Natural killer cell treated with Interleukin-12 subunit alpha and Interleukin-12 subunit beta and Interleukin-15 and Interleukin-18, amount 100 ng/mL, for 72 hours (primary cell): ENCODE measurements around the gene ITIH3. TPM values are rescaled to one million over a fixed set of nuclear protein-coding genes. Genes with fewer than 3 reads are reported as not detected.

ENCODE experiments used
- ATAC-seq, 2 donors: fragments of 150-1000 bp; cut with Tn5 transposase in 1 of 2; sonication (Bioruptor Pico), chemical (Tn5 transposase) in 1 of 2; 2 replicates each; pipeline ENCODE4 v1.10.0; 2021
- DNase-seq: peaks from one replicate; pipeline ENCODE4 v3.0.0; 2022; ENCODE audit warnings: low spot score
- H3K27ac Mint-ChIP-seq, 2 donors: 1 replicate in 1 of 2; 2 replicates in 1 of 2; pipeline ENCODE4 v1.8.0; 2022; ENCODE audit warnings: mixed read lengths in 2 of 2, mild to moderate bottlenecking in 1 of 2, moderate library complexity in 1 of 2
- H3K27me3 Mint-ChIP-seq, 2 donors: 1 replicate in 1 of 2; 2 replicates in 1 of 2; pipeline ENCODE4 v1.8.0; 2022; ENCODE audit warnings: mixed read lengths in 2 of 2
- H3K36me3 Mint-ChIP-seq: one replicate; pipeline ENCODE4 v1.8.0; 2022; ENCODE audit warnings: mixed read lengths
- H3K4me1 Mint-ChIP-seq, 2 donors: 1 replicate in 1 of 2; 2 replicates in 1 of 2; pipeline ENCODE4 v1.8.0; 2022; ENCODE audit warnings: low read depth in 2 of 2, mixed read lengths in 2 of 2, mild to moderate bottlenecking in 1 of 2
- H3K4me3 Mint-ChIP-seq: one replicate; pipeline ENCODE4 v1.8.0; 2022; ENCODE audit warnings: mixed read lengths
- H3K9me3 Mint-ChIP-seq: 2 replicates; pipeline ENCODE4 v1.8.0; 2022; ENCODE audit warnings: mixed read lengths
- total RNA-seq, 2 donors: library from RNA; stranded (reverse); gene quantifications; one replicate each; pipeline ENCODE4 v1.2.3, GENCODE V29; 2022

The ITIH3 gene
- total RNA-seq, 2 donors from 2014 or later = not detected

- no peaks in the 10 kb centered on the region for H3K36me3 Mint-ChIP-seq
- no peak within 1 kb of the TSS for H3K27ac Mint-ChIP-seq
- H3K27me3 Mint-ChIP-seq = no peaks in the 10 kb centered on the region
- H3K4me3 Mint-ChIP-seq = no peak within 1 kb of the TSS
- ATAC-seq = no peak
- DNase-seq = no peak
- H3K9me3 Mint-ChIP-seq = no peaks in the 10 kb centered on the region
- H3K4me1 Mint-ChIP-seq = peaks cover 36 to 38% of the 10 kb centered on the region in 2 donors
Observed at GRCh38 chr3:52834871-52835501, 40.4 kb downstream of the ITIH3 start, which contains the start of gene MUSTN1. MUSTN1 (minus strand) TSS chr3:52835019; CDS start chr3:52834948, 71 bp downstream.

DNA sequence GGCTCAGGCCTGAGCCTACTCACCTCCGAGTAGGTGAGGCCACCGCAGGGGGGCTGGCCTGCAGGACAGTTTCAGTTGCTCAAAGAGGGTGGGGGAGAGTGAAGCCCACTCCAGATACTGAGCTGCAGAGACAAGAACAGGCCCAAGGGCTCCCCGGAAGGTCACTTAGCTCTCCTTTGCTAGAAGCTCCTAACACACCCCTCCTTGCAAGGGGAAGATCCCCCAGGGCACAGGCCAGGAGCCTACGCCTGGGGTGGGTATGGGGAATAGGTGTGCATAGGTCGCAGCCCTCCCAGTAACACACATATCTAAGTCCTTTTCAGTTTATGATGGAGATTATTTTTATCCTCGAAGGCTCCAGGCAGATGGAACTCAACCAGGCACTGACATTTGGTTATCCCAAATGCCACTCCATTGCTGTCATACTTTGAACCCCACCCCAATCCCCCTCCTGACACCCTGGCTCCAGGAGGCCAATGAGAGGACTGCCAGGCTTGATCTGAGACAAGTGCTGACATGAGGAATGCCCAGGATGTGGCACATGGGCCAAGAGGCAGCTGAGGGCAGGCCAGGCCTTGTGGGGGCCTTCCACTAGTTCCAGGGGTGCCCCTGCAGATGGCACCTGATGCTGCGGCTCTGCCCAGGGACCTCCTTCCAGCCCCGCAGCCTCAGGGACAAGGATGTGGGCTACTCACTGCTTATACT lies 41.3 kb downstream of the ITIH3 start:
- Mint-ChIP-seq H3K27ac (no peak overlapping the region), H3K9me3 (no peaks in the 10 kb centered on the region), H3K27me3 (no peaks in the 10 kb centered on the region), H3K4me3 (no peak overlapping the region), H3K36me3 (no peaks in the 10 kb centered on the region), H3K4me1 (peaks cover 40 to 42% of the 10 kb centered on the region in 2 donors)
- ATAC-seq (no peak), DNase-seq (no peak)

DNA sequence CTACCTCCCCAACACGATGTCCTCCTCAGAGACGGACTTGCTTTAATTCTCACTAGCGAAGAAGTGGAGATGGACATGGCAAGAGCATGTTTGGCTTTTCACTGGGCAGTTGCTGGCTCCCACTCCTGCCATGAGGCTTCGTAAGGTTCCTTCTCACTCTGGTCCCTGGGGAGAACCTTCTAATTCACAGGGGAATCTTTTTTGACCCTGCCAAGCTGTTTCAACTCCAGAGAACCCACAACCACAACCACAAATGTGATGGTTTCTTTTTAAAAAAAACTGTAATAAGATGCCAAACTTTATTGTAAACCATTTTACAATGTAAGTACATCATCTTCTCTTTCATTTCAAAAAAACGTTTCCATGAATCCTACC lies 41.9 kb downstream of the ITIH3 start:
- Mint-ChIP-seq H3K27ac (no peak overlapping the region), H3K36me3 (no peaks in the 10 kb centered on the region), H3K4me3 (peak overlapping the region; percentile 7), H3K9me3 (no peaks in the 10 kb centered on the region), H3K27me3 (no peaks in the 10 kb centered on the region), H3K4me1 (peaks cover 40 to 42% of the 10 kb centered on the region in 2 donors)
- DNase-seq (no peak), ATAC-seq (no peak)

GRCh38 chr3:52836986-52837385 lies 42.4 kb downstream of the ITIH3 start:
- no peaks in the 10 kb centered on the region for H3K36me3 Mint-ChIP-seq
- H3K9me3 Mint-ChIP-seq = no peaks in the 10 kb centered on the region
- H3K27me3 Mint-ChIP-seq = no peaks in the 10 kb centered on the region
- peak overlapping the region; percentile 7 for H3K4me3 Mint-ChIP-seq
- DNase-seq (no peak), ATAC-seq (no peak)
- H3K27ac Mint-ChIP-seq = no peak overlapping the region
- H3K4me1 Mint-ChIP-seq = peaks cover 40 to 46% of the 10 kb centered on the region in 2 donors

GRCh38 chr3:52838561-52839267 lies 44.1 kb downstream of the ITIH3 start:
- peak overlapping the region; percentile 41 for H3K4me3 Mint-ChIP-seq

DNA sequence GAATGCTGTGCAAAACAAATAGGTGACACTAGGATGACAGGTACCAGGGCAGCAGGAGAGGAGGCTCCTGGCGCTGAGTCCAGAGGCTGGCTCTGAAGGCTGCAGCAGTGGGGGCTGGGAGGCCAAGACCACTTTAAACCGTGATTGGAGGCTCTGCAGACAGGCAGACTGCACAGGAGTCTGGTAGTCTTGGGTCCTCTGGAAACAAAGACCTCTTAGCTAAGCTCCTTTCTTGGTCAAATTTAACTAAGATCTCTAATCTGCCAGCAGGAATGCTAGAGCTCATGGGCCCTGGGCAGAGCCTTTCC lies 44.6 kb downstream of the ITIH3 start:
- ATAC-seq = no peak
- no peaks in the 10 kb centered on the region for H3K27me3 Mint-ChIP-seq
- H3K36me3 Mint-ChIP-seq = no peaks in the 10 kb centered on the region
- H3K27ac Mint-ChIP-seq = no peak overlapping the region
- no peak for DNase-seq
- no peaks in the 10 kb centered on the region for H3K9me3 Mint-ChIP-seq
- peaks cover 40 to 47% of the 10 kb centered on the region in 2 donors for H3K4me1 Mint-ChIP-seq
- H3K4me3 Mint-ChIP-seq = peak overlapping the region; percentile 41

More at GRCh38 chr3:52838561-52839267, 44.1 kb downstream of the ITIH3 start:
- DNase-seq (no peak), ATAC-seq (peak; percentile 75 to 85)
- Mint-ChIP-seq H3K27me3 (no peaks in the 10 kb centered on the region), H3K9me3 (no peaks in the 10 kb centered on the region), H3K27ac (no peak overlapping the region), H3K36me3 (no peaks in the 10 kb centered on the region), H3K4me1 (peaks cover 40 to 47% of the 10 kb centered on the region in 2 donors)

DNA sequence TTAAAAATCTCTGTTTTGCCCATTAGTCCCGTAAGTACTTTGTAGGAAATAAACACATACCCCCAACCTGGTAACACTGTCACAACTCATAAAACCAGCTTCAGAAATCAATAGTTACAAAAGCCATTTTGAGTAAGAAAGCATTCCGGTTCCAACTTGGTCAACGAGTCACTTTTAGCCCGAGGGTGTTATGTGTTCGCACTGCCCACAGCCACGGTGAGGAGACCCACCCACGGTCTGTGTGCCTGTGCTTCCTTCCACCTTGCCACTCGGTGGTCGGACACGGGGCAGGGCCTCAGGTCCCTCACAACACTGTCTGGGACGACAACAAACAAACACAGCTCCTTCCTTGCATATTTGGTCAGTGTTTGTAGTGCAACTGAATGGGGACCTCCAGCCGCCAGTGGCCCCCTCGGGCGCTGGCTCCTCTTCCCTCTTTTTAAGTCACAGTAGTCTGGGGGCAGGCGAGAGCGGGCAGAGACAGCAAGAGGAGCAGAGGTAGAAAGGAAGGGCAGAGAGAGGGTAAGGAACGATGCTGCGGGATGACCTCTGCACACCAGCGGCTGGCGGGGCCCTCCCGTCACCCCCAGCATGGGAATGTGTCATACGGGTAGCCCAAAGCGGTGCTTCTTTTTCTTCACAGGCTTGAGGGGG lies 45.4 kb downstream of the ITIH3 start:
- no peak for DNase-seq
- H3K36me3 Mint-ChIP-seq = no peaks in the 10 kb centered on the region
- ATAC-seq = no peak
- no peak overlapping the region for H3K4me3 Mint-ChIP-seq
- H3K27me3 Mint-ChIP-seq = no peaks in the 10 kb centered on the region
- peaks cover 40 to 50% of the 10 kb centered on the region in 2 donors for H3K4me1 Mint-ChIP-seq
- H3K27ac Mint-ChIP-seq = no peak overlapping the region
- no peaks in the 10 kb centered on the region for H3K9me3 Mint-ChIP-seq

DNA sequence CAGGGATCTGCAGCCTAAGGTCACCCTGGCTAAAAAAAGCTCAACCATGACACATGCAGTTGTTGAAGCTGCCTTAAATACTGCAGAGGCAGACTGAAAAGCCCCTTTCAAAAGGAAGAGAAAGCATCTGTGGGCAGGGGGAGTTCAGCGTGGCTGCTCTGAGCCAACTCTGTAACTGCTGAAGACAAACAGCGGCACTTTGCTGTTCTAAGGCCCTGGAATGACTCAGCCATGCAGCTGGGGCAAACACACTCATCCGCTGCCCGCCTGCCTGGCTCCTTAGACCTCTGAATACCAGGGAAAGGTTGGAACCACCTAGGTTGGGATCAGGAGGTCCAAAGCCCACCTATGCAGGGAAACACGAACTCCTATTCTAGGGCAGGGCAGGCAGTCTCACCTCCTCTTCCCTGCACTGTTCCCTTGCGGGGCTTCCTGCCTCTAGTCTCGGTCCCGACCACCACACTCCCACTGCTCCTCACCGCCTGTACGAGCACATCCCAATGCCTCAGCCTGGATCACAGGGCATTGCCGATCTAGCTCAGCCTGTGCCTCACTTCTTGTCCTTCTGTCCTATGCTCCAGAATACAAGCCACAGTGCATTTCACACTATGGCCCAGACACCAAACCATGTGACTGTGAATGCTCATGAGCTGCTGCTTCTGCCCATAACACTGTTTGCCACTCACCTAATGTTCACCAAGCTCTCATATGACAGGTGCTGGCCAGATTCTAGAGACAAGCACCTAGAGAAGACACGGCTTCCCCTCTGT lies 46.8 kb downstream of the ITIH3 start:
- ATAC-seq (no peak), DNase-seq (no peak)
- Mint-ChIP-seq H3K27ac (peak overlapping the region in 1 of 2 donors; percentile 26), H3K27me3 (no peaks in the 10 kb centered on the region), H3K9me3 (no peaks in the 10 kb centered on the region), H3K36me3 (no peaks in the 10 kb centered on the region), H3K4me1 (peaks cover 39 to 48% of the 10 kb centered on the region in 2 donors), H3K4me3 (no peak overlapping the region)

DNA sequence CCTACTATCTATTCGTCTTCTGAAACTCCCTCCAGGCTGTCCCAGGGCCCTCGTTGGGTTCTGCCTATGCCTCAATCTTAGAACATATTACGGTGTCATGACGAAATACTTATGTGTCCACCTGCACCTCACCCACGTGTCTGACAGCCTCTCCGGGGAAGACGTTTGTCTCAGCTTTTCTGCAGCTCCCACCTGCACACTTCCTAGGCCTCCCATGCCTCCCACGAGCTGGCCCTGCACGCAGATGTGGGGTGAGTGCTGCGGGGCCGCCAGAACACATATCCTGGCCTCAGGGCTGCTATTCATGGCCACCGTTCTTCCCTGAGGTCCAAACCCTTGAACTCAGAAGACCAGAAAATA lies 47.4 kb downstream of the ITIH3 start:
- Mint-ChIP-seq H3K36me3 (no peaks in the 10 kb centered on the region), H3K27ac (peak overlapping the region in 1 of 2 donors; percentile 26)
- no peak for ATAC-seq

DNA sequence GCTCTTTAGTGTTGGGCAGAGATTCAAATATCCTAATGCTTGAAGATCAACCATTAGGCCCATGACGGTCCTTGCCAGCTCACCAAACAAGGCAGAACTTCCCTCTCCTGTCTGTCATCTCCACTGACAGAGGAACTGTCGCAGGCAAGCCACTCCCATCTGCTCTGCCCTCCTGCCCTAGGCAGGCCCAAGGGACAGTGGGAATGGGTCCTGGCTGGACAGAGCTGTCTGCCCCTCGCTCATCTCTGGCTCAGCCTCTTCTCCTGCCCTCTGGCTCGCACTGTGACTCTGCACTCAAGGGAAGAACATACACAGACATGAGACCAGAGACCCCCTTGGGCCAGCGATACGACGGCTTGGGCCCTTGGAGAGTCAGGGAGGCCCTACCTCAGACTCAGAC lies 47.8 kb downstream of the ITIH3 start:
- H3K27me3 Mint-ChIP-seq = no peaks in the 10 kb centered on the region
- H3K27ac Mint-ChIP-seq = no peak overlapping the region
- H3K4me3 Mint-ChIP-seq = no peak overlapping the region
- no peak for ATAC-seq
- DNase-seq = no peak
- no peaks in the 10 kb centered on the region for H3K9me3 Mint-ChIP-seq
- no peaks in the 10 kb centered on the region for H3K36me3 Mint-ChIP-seq
- peaks cover 29 to 40% of the 10 kb centered on the region in 2 donors for H3K4me1 Mint-ChIP-seq

More for the DNA sequence above, 47.4 kb downstream of the ITIH3 start:
- no peaks in the 10 kb centered on the region for H3K9me3 Mint-ChIP-seq
- DNase-seq = no peak
- no peak overlapping the region for H3K4me3 Mint-ChIP-seq
- H3K4me1 Mint-ChIP-seq = peaks cover 33 to 43% of the 10 kb centered on the region in 2 donors
- no peaks in the 10 kb centered on the region for H3K27me3 Mint-ChIP-seq

- no peaks in the 10 kb centered on the region for H3K9me3 Mint-ChIP-seq
- no peaks in the 10 kb centered on the region for H3K36me3 Mint-ChIP-seq
- H3K4me1 Mint-ChIP-seq = peaks cover 20 to 31% of the 10 kb centered on the region in 2 donors
- no peak overlapping the region for H3K27ac Mint-ChIP-seq
- DNase-seq (no peak), ATAC-seq (no peak)
- no peaks in the 10 kb centered on the region for H3K27me3 Mint-ChIP-seq
- no peak overlapping the region for H3K4me3 Mint-ChIP-seq
Observed at GRCh38 chr3:52843108-52843865, 48.7 kb downstream of the ITIH3 start.

DNA sequence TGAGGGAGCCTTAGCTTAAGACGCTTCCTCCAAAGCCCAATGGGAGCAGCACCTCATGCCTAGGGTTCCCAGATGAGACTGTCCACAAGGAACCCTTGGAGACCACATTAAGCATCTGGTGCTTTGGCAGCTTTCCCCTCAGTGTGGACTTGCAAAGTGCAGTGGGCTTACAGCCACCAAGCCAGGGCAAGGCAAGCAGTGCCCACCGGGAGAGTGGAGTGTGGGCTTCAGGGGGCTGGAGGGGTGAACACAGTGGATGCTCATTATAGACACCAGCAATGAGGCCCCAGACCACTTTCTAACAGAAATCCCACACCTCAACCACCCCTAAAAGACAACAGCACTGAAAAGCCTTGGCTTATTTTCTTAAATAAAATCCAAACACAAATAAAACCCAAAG lies 49.3 kb downstream of the ITIH3 start:
- Mint-ChIP-seq H3K36me3 (no peaks in the 10 kb centered on the region), H3K4me1 (peaks cover 14 to 26% of the 10 kb centered on the region in 2 donors), H3K27ac (no peak overlapping the region), H3K4me3 (no peak overlapping the region), H3K9me3 (no peaks in the 10 kb centered on the region), H3K27me3 (no peaks in the 10 kb centered on the region)
- ATAC-seq (no peak), DNase-seq (no peak)
